ENCODE data around the gene OR8J3.

GRCh38 chr11:56089697-56090096, 50.3 kb downstream of the OR8J3 start:
- TF ChIP-seq CTCF (IDR thresholded peaks at IDR 0.05) (no peak), POLR2AphosphoS5 (IDR thresholded peaks at IDR 0.05; ENCODE audit: insufficient read depth in 1 of 2, low read depth in 1 of 2) (no peak)
